ENCODE data around the gene SYTL2. TPM values are rescaled to one million over a fixed set of nuclear protein-coding genes. Genes with fewer than 3 reads are reported as not detected.
"Not testable (repeated sequence)": the region's sequence is repeated elsewhere in the genome, so short reads cannot be mapped to it uniquely, and the experiment has no call there.

Gene SYTL2
- total RNA-seq, 2 donors from 2014 or later = 168 to 170 TPM

- no peaks in the 10 kb centered on the region for H3K9me3 ChIP-seq
- no peaks in the 10 kb centered on the region for H3K4me1 ChIP-seq
- H3K9ac ChIP-seq (ENCODE audit: low read depth in 2 of 2, low read length in 2 of 2) = no peak overlapping the region
- no peak for TF ChIP-seq CTCF (IDR thresholded peaks at IDR 0.05)
- no peaks in the 10 kb centered on the region for H3K36me3 ChIP-seq
- intact Hi-C loops (cut with DNase I) = no loop called here
- no peak overlapping the region for H3K27ac ChIP-seq
- H3K27me3 ChIP-seq = no peaks in the 10 kb centered on the region
- H3K4me3 ChIP-seq = no peak overlapping the region
- DNase-seq = no peak
Observed at GRCh38 chr11:85680897-85681296, 130.0 kb downstream of the SYTL2 start.

- Histone ChIP-seq H3K9me3 (no peaks in the 10 kb centered on the region), H3K4me3 (no peak overlapping the region), H3K27me3 (no peaks in the 10 kb centered on the region), H3K27ac (no peak overlapping the region), H3K4me1 (no peaks in the 10 kb centered on the region), H3K9ac (ENCODE audit: low read depth in 2 of 2, low read length in 2 of 2) (no peak overlapping the region), H3K36me3 (no peaks in the 10 kb centered on the region)
- DNase-seq = no peak
- TF ChIP-seq CTCF (IDR thresholded peaks at IDR 0.05) = no peak
- intact Hi-C loops (cut with DNase I) = no loop called here
Observed at GRCh38 chr11:85679576-85679975, 131.4 kb downstream of the SYTL2 start.

- TF ChIP-seq CTCF (IDR thresholded peaks at IDR 0.05) = no peak
- no peaks in the 10 kb centered on the region for H3K27me3 ChIP-seq
- no peak overlapping the region for H3K27ac ChIP-seq
- DNase-seq = no peak
- no peaks in the 10 kb centered on the region for H3K4me1 ChIP-seq
- H3K9ac ChIP-seq (ENCODE audit: low read depth in 2 of 2, low read length in 2 of 2) = no peak overlapping the region
- H3K4me3 ChIP-seq = no peak overlapping the region
- intact Hi-C loops (cut with DNase I) = no loop called here
- H3K36me3 ChIP-seq = no peaks in the 10 kb centered on the region
- no peaks in the 10 kb centered on the region for H3K9me3 ChIP-seq
Observed at GRCh38 chr11:85673393-85673792, 137.5 kb downstream of the SYTL2 start.

GRCh38 chr11:85672105-85672902 is 138.6 kb downstream of the SYTL2 start:
- DNase-seq = no peak

GRCh38 chr11:85670949-85671663 is 139.8 kb downstream of the SYTL2 start:
- intact Hi-C loops (cut with DNase I); H3K27ac ChIP-seq; H3K27me3 ChIP-seq; H3K9ac ChIP-seq (ENCODE audit: low read depth in 2 of 2, low read length in 2 of 2); H3K4me1 ChIP-seq; H3K36me3 ChIP-seq; H3K4me3 ChIP-seq; H3K9me3 ChIP-seq; DNase-seq: not testable (repeated sequence)

More at GRCh38 chr11:85672105-85672902, 138.6 kb downstream of the SYTL2 start:
- Histone ChIP-seq H3K36me3 (no peaks in the 10 kb centered on the region), H3K9ac (ENCODE audit: low read depth in 2 of 2, low read length in 2 of 2) (no peak overlapping the region), H3K27me3 (no peaks in the 10 kb centered on the region), H3K27ac (no peak overlapping the region), H3K4me3 (no peak overlapping the region), H3K4me1 (no peaks in the 10 kb centered on the region), H3K9me3 (no peaks in the 10 kb centered on the region)
- TF ChIP-seq CTCF (IDR thresholded peaks at IDR 0.05) = no peak
- intact Hi-C loops (cut with DNase I) = no loop called here

- H3K4me1 ChIP-seq = no peaks in the 10 kb centered on the region
- DNase-seq = no peak
- H3K27ac ChIP-seq = no peak overlapping the region
- intact Hi-C loops (cut with DNase I) = no loop called here
- no peak overlapping the region for H3K9ac ChIP-seq (ENCODE audit: low read depth in 2 of 2, low read length in 2 of 2)
- H3K27me3 ChIP-seq = no peaks in the 10 kb centered on the region
- H3K4me3 ChIP-seq = no peak overlapping the region
- no peaks in the 10 kb centered on the region for H3K36me3 ChIP-seq
- no peaks in the 10 kb centered on the region for H3K9me3 ChIP-seq
- TF ChIP-seq CTCF (IDR thresholded peaks at IDR 0.05) = no peak
Observed at GRCh38 chr11:85668157-85668556, 142.8 kb downstream of the SYTL2 start.

All from colonic mucosa (tissue), 4 donors.